ENCODE data around the gene MED22. TPM values are rescaled to one million over a fixed set of nuclear protein-coding genes. Genes with fewer than 3 reads are reported as not detected.

Gene MED22
- total and polyA plus RNA-seq, 10 donors, result 13.3 to 33.7 (median 28.3) TPM

- no peaks in the 10 kb centered on the region for H3K9me3 ChIP-seq
- no peak overlapping the region for H3K27ac ChIP-seq
- no peak for TF ChIP-seq POLR2A (IDR thresholded peaks at IDR 0.05)
- no peak for TF ChIP-seq POLR2AphosphoS5 (IDR thresholded peaks at IDR 0.05)
- no peak for TF ChIP-seq CTCF (IDR thresholded peaks at IDR 0.05 in 8 of 11, conservative IDR thresholded peaks at IDR 0.05 in 3 of 11)
- H3K27me3 ChIP-seq (replicated peaks in 1 of 7), result no peaks in the 10 kb centered on the region
- peaks cover 0 to 53% (median 46%) of the 10 kb centered on the region in 6 donors for H3K36me3 ChIP-seq
- peak; percentile 47 for DNase-seq
- no peak overlapping the region for H3K4me3 ChIP-seq
- intact Hi-C loops (cut with DNase I; ENCODE audit: low total_unique reads), result no loop called here
- H3K4me1 ChIP-seq, result peaks cover 15 to 58% (median 38%) of the 10 kb centered on the region in 6 donors
- 91% methylated on average over 10 to 11 of the region's 11 CpGs for WGBS, 5 donors
These were observed 14.9 kb downstream of the MED22 start for GRCh38 chr9:133333011-133333410.

GRCh38 chr9:133332381-133332730 is 15.6 kb downstream of the MED22 start:
- TF ChIP-seq POLR2AphosphoS5 (IDR thresholded peaks at IDR 0.05) (peak in 1 of 3 donors; percentile 19), CTCF (IDR thresholded peaks at IDR 0.05 in 8 of 11, conservative IDR thresholded peaks at IDR 0.05 in 3 of 11) (no peak), POLR2A (IDR thresholded peaks at IDR 0.05) (no peak)
- Histone ChIP-seq H3K27me3 (replicated peaks in 1 of 7) (no peaks in the 10 kb centered on the region), H3K27ac (no peak overlapping the region), H3K4me3 (no peak overlapping the region), H3K9me3 (no peaks in the 10 kb centered on the region), H3K4me1 (peaks cover 15 to 52% (median 38%) of the 10 kb centered on the region in 6 donors), H3K36me3 (peaks cover 0 to 53% (median 46%) of the 10 kb centered on the region in 6 donors)
- 86 to 96% (median 91%) methylated on average over 16 to 20 of the region's 20 CpGs for WGBS, 5 donors
- intact Hi-C loops (cut with DNase I; ENCODE audit: low total_unique reads), result no loop called here
- peak; percentile 65 for DNase-seq

GRCh38 chr9:133331641-133332380 is 16.1 kb downstream of the MED22 start:
- TF ChIP-seq CTCF (IDR thresholded peaks at IDR 0.05 in 8 of 11, conservative IDR thresholded peaks at IDR 0.05 in 3 of 11) (no peak), POLR2AphosphoS5 (IDR thresholded peaks at IDR 0.05) (peak in 2 of 3 donors; percentile 23 to 62)
- Histone ChIP-seq H3K4me1 (peaks cover 13 to 46% (median 34%) of the 10 kb centered on the region in 6 donors), H3K36me3 (peaks cover 0 to 53% (median 46%) of the 10 kb centered on the region in 6 donors), H3K9me3 (no peaks in the 10 kb centered on the region), H3K27ac (no peak overlapping the region), H3K27me3 (replicated peaks in 1 of 7) (no peaks in the 10 kb centered on the region), H3K4me3 (no peak overlapping the region)
- intact Hi-C loops (cut with DNase I; ENCODE audit: low total_unique reads), result no loop called here
- DNase-seq, result peak; percentile 74
- WGBS, 5 donors, result 94 to 97% (median 96%) methylated on average over 40 to 57 of the region's 57 CpGs

- no peak for TF ChIP-seq POLR2A (IDR thresholded peaks at IDR 0.05)
- TF ChIP-seq POLR2AphosphoS5 (IDR thresholded peaks at IDR 0.05), result peak in 1 of 3 donors; percentile 40
- H3K4me1 ChIP-seq, result peaks cover 7 to 40% (median 28%) of the 10 kb centered on the region in 6 donors
- no peak overlapping the region for H3K27ac ChIP-seq
- intact Hi-C loops (cut with DNase I; ENCODE audit: low total_unique reads), result no loop called here
- H3K4me3 ChIP-seq, result no peak overlapping the region
- H3K9me3 ChIP-seq, result no peaks in the 10 kb centered on the region
- H3K27me3 ChIP-seq (replicated peaks in 1 of 7), result no peaks in the 10 kb centered on the region
- peak; percentile 64 for DNase-seq
- peaks cover 0 to 53% (median 46%) of the 10 kb centered on the region in 6 donors for H3K36me3 ChIP-seq
- WGBS, 5 donors, result 84 to 95% (median 92%) methylated on average over 13 to 19 of the region's 19 CpGs
These were observed 16.7 kb downstream of the MED22 start for GRCh38 chr9:133331221-133331620.

Measured in spleen (tissue), 11 donors.